Mammary epithelial cell (primary cell): ENCODE data around the gene DDX10.

ENCODE experiments used
- EZH2 ChIP-seq: IDR thresholded peaks from 2 replicates; pipeline ENCODE4 v1.6.1; 2012; ENCODE audit warnings: low read length, inconsistent platforms, borderline replicate concordance
- TF ChIP-seq, protein P1 (sequence below), 2 donors: IDR thresholded peaks in 1 of 2; conservative IDR thresholded peaks in 1 of 2; 2 replicates each; pipeline ENCODE4 v1.5.1; 2011 to 2012; ENCODE audit warnings: inconsistent platforms in 2 of 2, low read length in 2 of 2, mild to moderate bottlenecking in 2 of 2, control low read depth in 1 of 2, low read depth in 1 of 2; ENCODE audit not compliant: insufficient read depth in 1 of 2; ENCODE audit errors: extremely low read depth in 1 of 2

DNA sequence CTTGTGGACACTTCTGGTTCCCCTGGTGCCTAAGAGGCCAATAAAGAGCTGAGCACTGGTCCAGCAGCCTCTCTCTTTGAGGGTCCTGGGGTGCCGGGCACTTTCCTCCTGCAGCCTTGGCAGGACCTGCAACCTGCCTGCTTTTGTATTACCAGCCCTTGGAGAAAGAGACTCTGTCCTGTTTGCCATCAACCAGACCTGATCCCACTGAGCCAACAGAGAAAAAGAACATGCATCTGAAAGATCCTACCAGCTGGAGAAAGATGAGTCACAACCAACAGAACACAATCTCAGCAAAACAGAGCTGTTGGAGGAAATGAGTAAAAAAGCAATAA, 321.0 kb downstream of the DDX10 start:
- TF ChIP-seq, protein P1, sequence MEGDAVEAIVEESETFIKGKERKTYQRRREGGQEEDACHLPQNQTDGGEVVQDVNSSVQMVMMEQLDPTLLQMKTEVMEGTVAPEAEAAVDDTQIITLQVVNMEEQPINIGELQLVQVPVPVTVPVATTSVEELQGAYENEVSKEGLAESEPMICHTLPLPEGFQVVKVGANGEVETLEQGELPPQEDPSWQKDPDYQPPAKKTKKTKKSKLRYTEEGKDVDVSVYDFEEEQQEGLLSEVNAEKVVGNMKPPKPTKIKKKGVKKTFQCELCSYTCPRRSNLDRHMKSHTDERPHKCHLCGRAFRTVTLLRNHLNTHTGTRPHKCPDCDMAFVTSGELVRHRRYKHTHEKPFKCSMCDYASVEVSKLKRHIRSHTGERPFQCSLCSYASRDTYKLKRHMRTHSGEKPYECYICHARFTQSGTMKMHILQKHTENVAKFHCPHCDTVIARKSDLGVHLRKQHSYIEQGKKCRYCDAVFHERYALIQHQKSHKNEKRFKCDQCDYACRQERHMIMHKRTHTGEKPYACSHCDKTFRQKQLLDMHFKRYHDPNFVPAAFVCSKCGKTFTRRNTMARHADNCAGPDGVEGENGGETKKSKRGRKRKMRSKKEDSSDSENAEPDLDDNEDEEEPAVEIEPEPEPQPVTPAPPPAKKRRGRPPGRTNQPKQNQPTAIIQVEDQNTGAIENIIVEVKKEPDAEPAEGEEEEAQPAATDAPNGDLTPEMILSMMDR (conservative IDR thresholded peaks at IDR 0.05 in 1 of 2, IDR thresholded peaks at IDR 0.05 in 1 of 2; ENCODE audit: extremely low read depth in 1 of 2, insufficient read depth in 1 of 2, low read depth in 1 of 2, low read length in 2 of 2), result no peak
- TF ChIP-seq EZH2, result no peak
